NCI-H2171 treated with DMSO at 0.1 percent for 48 hours (cell line): ENCODE data around the gene GATD1.

Experiments used
- DNase-seq: peaks from one replicate; lab custom pipeline; 2025; lab: John Stamatoyannopoulos, UW

GATD1 gene

DNA sequence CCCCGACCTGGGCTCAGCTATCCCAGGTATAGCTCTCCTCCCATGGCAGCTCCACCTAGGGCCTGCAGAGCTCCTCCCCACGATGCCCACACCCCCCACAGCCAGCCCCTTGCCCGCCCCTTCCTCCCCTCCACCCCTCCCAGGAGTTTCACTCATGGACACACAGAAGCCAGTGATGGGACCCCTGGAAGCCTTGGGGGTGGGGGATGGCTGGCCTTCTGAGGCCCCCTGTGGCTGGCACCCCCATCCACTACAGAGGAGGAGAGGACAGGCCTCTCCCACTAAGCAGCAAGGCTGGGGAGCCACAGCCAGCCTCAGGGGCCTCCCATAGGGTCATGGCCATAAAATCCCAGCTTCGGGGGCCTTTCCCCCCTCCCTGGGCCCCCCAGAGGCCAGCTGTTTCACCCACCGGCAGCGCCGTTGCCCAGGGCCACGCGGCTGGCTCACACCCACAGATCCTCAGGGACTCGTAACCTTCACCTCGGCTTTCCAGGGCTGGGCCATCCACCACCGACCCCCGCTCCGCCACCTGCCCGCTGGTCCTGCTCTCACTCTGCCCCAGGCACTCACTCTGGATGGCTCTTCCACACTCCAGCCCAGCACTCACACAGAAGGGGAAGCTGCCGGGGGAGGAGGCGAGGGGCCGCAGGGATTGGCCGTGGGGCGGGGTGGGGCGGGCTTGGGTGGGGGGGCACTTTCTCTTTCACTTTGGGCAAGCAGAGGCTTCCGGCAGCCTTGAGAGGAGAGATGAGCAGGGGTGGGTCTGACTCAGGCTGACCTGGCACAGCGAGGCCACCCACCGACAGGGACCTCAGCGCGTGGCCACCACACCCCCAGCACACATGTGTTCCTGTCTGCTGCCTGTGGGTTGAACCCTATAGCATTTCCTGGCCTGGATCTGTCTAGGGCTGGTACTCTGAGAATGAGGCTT, 18.6 kb upstream of the GATD1 start:
- peak; percentile 38 for DNase-seq

DNA sequence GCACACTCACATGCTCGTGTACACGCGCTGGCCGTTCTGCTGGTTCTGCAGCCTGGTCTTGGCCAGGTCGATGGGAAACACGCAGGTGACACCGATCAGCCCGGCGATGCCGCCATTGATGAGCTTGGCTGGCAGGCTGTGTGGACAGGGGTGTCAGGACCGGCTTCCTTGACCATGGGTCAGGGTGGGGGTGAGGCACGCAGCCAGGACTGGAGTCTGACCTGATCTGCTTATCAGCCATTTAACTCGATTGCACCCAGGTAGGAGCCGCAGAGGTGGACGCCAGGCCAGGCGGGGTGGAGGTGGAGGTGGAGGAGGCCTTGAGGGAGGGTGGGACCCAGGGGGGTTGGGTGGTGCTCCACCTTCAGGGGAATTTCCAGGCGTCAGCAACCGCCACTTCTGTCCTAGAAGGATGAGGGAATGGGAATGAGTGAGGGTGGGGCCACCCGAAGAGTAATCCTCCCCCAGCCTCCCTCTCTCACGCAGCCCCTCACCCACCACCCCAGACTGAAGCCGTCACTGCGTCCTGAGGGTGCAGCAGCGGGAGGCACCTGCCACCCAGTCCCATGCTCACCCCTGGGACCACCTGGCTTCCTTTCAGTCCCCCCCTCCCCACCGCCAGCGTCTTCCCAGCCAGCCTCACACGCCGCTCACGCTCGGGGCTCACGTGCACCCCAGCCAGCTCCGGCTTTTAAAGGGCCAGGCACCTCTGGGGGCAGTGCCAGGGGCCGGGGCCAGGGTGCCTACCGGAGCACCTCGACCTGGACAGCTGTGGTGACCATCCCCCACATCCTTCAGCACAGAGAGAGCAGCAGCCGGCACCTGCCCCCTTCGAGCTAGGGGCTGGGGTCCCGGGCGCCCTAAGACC, 17.7 kb upstream of the GATD1 start:
- DNase-seq = no peak

DNA sequence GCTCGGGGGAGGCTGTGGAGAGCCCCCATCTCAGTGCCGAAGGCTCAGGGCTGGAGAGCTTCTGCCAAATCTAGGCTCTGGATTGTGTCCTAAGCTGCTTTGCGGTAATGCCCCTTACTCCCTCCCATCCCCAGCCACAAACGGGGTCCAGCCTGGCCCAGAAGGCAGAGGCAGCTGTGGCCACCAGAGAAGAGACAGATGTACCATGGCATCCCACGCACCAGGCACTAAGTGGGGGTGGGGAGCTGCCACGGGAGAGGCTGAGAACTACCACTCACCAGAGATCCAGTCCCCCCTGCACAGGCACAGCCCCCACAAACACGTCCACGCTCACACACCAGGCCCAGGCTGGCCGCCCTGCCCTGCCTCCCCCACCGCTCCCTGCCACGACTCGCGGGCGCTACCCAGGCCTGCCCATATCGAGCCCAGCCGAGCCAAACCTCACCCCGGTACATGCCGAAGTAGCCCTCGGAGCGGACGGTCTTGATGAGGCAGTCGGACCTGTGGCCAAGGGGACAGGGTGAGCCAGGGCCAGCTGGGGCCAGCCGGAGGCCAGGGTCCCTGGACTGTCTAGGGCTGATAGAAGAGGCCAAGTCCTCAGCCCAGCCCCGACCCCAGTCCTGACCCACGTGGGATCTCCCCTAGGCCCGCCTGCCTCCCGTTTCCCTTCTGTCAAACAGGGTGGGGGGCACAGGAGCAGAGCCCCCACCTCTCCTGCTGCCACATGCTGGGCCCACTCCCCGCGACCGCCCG, 16.9 kb upstream of the GATD1 start:
- no peak for DNase-seq

DNA sequence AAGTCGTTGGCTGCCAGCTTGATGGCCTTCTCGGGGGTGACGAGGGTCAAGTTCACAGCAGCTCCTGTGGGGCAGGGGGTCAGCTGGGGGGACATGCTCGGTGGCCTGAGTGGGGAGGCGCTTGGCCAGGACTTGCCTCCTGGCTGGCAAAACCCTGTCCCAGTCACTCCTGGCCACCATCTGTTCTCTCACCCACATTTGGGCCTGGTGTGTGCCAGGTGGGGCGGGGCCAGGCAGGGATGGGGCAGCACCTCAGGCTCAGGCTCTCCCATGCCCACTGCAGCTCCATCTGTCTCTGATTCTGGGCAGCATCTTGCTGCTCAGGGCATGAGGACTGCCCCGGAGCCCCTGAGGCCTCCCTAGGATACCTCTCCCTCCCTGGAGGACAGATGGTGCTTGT, 16.3 kb upstream of the GATD1 start:
- DNase-seq = peak; percentile 18

DNA sequence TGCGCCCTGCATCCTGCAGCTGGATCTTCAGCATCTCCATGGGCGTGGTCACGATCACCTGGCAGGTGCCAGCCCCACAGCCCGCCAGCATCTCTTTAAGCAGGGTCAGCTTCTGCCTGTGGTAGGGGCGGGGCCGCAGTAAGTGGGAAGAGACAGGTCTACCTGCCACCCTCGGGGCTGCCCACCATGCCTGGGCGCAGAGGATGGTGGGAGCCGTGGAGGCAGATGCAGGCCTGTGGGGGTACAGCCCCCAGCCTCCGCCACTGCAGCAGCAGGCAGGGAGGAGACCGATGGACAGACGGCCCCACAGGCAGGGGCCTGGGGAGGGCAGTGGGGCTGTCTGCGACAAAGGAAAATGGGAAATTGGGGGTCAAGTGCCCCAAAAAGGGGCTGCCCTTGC, 15.6 kb upstream of the GATD1 start:
- no peak for DNase-seq

DNA sequence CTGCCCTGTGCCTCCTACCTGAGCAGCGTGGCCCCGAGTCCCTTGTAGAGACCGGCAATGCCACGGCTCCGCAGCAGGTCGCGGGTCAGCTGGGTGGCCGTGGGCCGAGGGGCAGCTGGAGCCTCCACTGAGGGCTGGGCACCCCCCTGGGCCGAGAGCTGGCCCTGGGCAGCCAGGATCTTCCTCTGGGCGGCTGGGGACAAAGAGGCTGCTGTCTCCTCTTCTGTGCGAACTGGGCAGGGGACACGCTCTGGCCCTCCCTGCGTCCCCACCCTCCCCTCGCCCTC, 15.2 kb upstream of the GATD1 start:
- no peak for DNase-seq

DNA sequence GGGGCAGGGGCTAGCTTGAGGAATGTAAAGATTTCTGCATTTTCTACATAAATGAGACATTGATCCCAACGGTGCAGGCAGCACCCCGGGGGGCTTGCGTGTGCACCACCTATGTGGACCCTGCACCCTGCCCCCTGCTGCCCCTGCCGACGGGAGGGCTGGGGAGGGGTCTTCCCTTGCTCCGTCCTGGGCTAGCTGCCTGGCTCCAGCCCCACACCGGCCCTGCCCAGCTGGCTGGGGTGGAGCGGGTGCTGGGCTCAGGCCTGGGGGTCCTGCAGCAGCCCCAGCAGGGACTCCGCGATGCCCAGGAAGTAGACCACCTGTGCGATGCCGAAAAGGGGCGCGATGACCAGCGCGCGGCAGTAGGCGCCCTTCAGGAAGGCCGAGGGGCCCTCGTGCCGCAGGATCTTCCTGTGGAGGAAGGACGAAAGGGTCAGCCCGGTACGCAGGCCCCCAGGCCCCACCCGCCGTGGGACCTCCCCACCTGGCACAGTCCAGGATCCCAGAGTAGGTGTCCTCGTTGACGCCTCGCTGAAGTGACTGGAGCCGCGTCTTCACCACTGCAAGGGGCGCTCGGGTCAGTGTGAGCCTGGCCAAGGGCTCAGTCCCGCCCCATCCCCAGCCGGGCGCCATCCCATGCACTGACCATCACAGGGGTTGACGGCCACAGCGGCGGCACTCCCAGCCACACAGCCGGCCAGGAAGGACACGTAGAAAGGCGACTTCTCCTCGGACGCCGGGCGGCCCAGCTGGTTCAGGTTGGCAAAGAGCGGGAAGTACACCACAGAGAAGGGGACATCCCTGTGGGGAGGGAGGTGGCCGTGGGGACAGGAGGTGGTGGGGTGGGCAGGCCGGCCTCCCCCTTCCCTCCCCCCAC, 14.6 kb upstream of the GATD1 start:
- no peak for DNase-seq

DNA sequence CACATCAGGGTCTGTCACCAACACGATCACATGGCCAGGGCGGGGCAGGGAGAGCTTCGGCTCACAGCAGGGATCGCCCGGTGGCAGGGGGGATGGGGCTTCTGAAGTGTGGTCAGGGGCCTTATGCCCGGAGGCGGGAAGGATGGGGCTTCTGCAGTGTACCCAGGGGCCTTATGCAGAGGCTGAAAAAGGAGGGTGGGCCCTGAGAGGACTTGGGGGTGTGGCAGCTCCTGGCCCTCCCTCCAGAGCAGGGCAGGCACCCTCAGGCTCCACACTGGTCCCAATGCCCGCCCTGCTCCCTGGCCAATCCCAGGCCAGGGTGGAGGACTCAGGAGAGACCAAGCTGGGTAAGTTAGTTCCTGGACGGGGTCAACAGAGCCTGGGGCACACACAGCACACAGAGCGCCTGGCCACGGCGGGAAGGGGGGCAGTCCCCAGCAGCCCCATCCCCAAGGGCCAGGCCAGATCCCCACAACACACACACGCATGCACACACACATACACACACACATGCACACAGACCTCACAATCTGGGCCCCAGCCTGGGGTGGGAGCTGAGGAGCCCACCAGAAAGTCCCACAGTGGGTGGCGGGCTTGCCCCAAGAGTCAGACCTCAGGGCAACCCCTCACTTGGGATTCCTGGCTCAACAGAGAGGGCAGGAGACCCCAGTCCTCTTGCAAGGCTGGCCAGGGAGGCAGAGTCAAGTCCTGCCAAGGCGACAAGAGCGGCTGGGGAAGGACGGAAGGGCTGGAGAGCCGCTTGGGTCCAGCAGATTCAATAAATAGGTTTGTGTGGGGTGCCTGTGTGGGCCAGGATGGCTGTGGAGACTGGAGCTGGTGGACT, 13.7 kb upstream of the GATD1 start:
- no peak for DNase-seq

DNA sequence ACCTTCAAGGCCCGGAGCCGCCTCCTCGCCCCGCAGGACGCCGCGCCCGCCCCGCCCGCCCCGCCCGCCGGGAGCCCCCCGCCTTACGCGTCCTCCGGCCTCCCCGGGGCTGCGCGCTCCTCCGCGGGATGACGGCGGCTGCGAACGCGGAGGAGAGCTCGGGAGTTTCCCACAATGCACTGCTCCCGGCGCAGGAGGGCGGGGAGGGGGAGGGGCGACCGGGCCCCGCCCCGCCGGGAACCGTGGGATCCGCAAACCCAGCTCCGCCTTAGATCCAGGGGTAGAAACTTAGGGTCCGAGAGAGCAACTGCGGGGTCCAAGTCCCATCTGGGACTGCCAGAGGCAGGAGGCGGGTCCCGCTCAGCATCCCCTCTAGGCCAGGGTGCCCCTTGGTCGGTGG, 12.7 kb upstream of the GATD1 start, which contains the start of gene CEND1:
Gene CEND1, minus strand, starts transcription at position 148 of the 400 bp plus-strand sequence. CDS start 1,514 bp downstream, outside the sequence.
- DNase-seq = peak; percentile 13

DNA sequence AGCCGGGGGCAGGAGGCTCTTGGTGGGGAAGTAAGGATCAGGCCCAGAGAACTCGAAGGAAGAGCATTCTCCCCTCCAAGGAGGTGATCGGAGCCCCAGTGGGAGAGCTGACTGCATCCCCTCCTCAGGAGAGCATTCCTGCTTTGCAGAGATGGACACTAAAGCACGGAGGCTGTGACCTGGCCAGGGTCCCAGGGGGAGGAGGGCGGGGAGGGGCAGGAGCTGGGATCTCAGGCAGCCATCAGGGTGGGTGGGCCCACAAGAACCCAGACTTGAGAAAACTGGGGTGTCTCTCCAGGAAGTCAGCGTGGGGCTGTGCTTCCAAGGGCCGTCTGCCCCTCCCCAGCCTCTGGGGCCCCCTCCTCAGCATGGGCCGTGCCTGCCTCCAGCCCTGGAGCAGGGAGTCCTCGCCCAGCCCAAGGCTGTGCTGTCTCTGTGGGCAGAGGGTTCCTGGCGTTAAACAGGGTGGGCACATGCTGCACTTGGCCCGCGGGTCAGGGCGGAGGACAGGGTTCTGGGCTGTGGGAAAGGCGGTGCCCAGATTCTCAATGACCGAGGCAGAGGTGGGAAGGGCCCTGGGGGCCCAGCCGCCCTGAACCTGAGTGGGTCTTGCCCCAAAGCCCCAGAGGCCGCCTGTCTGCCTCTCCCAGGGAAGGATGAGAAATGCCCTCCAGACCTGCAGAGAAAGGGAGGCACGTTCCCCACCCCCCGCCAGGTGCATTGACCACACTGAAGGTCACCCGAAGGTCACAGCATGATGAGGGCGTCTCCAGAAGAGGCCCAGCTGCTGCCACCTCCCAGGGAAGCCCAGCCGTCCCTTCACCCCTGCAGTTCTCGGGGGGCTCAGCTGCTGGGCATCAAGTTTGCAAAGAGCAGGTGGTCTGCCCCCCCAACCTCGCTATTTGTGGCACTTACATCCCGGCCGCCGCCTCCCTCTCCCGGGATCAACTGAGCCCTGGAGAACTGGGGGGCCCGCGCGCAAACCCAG, 12.0 kb upstream of the GATD1 start:
- DNase-seq = no peak

DNA sequence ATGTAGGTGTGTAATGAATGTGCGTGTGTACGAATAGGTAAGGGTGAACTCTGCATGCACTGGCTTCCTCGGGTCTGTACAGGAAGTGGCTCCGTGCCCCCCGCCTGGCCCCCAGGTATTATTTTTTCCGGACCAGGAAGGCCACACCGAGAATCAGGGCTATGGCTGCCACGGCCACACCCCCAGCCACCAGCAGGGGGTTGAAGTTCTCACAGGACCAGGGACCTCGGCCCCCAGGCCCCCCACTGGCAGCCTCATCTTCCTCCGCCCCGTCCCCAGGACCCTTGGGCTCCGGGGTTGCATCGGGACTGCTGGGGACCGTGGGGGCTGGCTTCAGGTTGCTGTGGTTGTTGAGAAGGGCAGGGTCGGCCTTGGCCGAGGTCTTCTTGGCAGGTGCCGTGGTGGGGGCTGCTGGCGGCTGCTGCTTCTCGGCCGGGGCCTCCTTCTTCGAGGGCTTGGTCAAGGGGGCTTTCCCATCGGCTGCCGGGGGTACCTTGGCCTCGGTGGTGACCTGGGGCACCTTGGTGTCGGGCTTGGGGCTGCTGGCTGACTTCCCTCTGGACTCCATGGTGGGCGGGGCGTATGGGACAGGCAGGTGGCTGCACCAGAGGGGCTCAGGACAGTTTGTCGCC, 10.8 kb upstream of the GATD1 start:
- no peak for DNase-seq

DNA sequence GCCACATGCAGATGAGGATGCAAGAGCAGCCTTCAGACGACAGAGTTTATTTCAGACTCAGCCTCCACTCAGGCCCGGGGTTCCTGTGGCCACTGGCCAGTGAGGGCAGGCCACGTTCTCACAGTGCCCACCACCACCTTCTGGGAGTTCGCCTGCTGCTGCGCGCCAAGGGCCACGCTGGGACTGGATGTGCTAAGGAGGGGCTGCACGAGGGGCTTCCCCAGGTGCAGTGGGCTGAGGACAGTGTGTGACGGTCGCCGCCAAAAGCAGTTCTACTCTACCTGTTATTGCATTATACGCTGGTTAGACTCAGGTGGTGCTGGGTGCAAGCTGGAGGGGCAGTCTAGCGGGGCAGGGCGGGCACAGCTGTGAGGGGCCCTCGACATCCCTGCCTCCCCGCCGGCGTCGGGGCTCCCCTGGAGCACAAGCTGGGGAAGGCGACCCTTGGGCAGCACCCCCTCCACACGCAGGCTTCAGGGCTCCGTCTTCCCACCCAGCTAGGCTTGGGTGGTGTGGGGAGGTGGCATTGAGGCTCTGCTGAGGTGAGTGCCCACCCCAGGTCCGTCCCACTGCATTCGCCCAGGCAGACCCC, 9.9 kb upstream of the GATD1 start:
- no peak for DNase-seq

DNA sequence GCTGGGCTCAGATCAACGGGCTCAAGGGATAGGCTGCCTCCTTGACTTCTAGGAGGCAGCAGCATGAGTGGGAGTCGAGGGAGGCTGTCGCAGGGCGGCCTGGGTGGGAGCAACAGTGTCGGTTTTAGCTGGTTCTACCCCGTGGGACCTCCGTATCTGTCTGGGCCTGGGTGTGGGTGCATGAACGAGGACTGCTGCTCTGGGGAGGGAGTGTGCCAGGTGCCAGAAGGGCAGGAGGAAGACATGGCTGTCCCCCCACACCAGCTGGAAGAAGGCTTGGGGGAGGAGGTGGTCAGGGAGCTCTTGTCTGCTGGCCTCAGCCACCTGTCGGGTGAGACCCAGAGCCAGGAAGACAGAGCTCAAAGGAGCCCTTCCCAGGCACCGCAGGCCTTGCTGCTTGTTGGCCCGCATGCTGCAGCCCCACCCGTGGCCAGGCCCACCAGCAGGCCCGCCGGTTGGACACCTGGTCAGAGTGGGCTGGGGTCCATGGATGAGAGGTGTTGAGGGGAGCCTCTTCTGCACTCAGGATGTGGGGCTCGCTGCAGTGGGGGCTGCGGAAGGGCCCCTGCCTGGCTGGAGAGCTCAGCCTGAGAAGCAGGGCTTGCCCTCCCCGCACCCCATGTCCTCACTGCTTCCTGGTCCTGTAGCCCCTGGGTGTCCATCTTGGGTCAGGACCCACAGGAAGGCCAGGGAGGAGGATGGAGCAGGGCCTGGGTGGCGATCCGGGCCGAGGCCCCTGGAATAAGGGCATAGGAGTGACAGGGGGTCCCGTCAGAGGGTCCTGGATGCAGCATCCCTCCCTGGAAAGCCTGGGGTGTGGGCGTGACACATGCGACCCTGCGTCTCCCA, 9.2 kb upstream of the GATD1 start:
- DNase-seq = no peak

DNA sequence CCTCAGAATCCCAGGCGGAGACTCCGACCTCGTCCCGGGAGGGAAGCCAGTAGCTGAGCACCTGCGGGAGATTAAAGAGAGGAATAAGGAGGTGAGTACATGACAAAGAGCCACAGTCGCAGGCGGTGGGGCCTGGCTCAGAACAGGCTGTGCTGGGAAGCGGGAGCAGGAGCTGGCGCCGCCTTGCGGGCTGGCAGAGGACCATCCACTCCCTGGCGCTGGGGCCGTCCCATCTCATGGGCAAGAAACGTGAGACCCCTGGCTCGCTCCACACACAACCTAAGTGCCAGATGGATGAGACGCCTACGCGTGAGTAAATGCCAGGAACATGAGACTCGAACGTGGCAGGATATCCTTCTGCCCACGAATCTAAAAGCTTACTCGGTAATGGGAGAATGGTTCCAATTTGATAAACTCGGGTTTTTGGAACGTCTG, 6.3 kb upstream of the GATD1 start:
- DNase-seq = peak; percentile 91

DNA sequence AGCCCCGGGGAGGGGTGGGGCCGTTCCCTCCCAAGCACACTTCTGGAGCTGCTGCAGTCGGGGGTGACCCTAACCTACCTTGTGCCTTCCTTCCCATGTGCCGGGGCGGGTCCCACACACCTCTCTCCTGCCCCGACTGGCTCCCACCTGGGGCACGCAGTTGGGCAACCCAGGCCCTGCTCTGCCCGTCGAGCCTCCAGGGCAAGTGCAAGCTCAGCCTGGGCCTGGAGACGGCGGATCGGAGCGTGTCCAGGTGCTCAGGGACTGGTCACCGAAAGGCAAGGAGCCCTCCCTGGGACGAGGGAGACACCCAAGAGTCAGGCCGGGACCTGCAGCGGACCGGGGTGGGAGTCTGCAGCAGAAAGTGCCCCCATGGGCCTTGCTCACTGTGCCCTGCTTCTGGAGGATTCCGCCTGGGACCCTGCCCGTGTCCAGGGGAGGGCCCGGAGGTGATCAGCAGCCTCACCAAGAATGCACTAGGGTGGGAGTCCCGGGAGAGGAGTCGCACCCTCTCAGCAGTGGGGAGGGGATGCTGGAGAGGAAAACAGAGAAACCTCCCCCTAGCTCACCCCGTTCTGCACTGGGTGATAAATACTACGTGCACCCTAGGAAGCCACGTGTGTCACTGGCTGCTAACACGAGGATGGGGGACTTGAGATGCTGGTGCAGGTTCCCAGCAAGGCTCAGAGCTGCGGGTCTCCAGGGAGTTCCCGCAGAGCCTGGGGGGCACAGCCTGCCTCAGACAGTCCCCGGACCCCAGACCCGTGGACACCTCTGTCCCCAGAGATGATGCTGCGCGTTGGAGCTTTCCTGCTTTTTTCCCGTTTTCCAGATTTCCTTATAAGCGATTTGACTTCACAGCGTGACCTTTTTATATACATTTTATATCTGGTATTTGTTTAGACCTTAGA, 5.2 kb upstream of the GATD1 start:
- DNase-seq = no peak

DNA sequence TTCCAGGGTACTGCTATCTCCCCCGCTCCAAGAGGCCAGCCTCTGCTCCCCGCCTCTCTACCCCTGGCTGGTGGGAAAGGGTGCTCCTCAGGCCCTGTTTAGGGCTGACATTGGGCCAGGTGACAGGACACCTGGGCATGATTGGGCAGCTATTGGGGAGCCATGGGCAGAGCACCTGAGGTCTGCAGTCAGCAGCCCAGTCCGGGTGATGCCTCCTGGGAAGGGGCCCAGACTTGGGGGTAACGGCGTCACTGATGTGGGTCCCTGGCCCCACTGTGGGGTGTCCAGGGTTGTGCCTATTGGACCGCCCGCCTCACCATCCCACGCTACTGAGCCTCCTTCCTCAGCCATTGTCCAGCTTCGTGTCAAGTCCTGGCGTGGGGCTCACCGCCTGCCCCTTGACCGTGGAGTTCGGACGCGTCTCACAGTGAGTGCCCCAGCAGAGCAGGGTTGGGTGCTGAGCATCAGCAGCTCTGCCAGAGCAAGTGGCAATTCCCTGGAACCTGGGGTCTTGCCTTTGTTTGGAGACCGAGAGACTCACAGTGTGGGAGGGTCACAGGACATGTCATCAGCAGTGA, 2.8 kb upstream of the GATD1 start:
- DNase-seq = no peak
